SU-DHL-6 (cell line): ENCODE data around the gene XRN2.

Experiments
- H2AFZ ChIP-seq: fragments of 200-600 bp; sonication (generic); 2 replicates; pipeline ENCODE4 v1.6.1; 2014; ENCODE audit warnings: low read depth, mild to moderate bottlenecking, moderate library complexity, mixed read lengths, antibody characterized with exemption, low read length; ENCODE audit not compliant: severe bottlenecking
- H3F3A ChIP-seq: fragments of 200-600 bp; shearing (Covaris generic); 2 replicates; pipeline ENCODE4 v1.6.0; 2016; ENCODE audit warnings: antibody characterized with exemption, mild to moderate bottlenecking; ENCODE audit not compliant: insufficient read depth
- H3K27ac ChIP-seq: fragments of 200-600 bp; sonication (generic); 2 replicates; pipeline ENCODE4 v1.5.1; 2016; ENCODE audit warnings: low read depth, mild to moderate bottlenecking, low read length, moderate library complexity, mixed read lengths
- H3K27me3 ChIP-seq: fragments of 200-600 bp; sonication (generic), shearing (Covaris generic); 2 replicates; pipeline ENCODE4 v1.6.0; 2014; ENCODE audit warnings: mild to moderate bottlenecking, low read length
- H3K36me3 ChIP-seq: fragments of 200-600 bp; sonication (generic); 2 replicates; pipeline ENCODE4 v1.6.1; 2014; ENCODE audit warnings: mild to moderate bottlenecking, low read length, mixed read lengths
- H3K4me2 ChIP-seq: fragments of 300-600, 200-600 bp; shearing (Covaris generic), sonication (generic); 2 replicates; pipeline ENCODE4 v1.6.0; 2014; ENCODE audit warnings: low read length, low read depth, mild to moderate bottlenecking; ENCODE audit not compliant: poor library complexity, severe bottlenecking
- H3K4me3 ChIP-seq: fragments of 200-600 bp; sonication (generic); 2 replicates; pipeline ENCODE4 v1.5.1; 2014; ENCODE audit warnings: antibody characterized with exemption, low read length, mild to moderate bottlenecking, mixed read lengths; ENCODE audit not compliant: insufficient read depth, poor library complexity, severe bottlenecking
- H3K79me2 ChIP-seq: fragments of 200-600 bp; sonication (generic); 2 replicates; pipeline ENCODE4 v1.6.1; 2014; ENCODE audit warnings: mild to moderate bottlenecking, low read length, moderate library complexity; ENCODE audit not compliant: insufficient read depth
- H3K9ac ChIP-seq: fragments of 200-600 bp; sonication (generic); 2 replicates; pipeline ENCODE4 v1.7.0; 2014; ENCODE audit warnings: mild to moderate bottlenecking, low read length
- H3K9me2 ChIP-seq: fragments of 200-600 bp; sonication (generic); replicated peaks from 2 replicates; pipeline ENCODE4 v1.6.1; 2014; ENCODE audit warnings: low read length; ENCODE audit not compliant: insufficient read depth
- H3K9me3 ChIP-seq: fragments of 200-600 bp; sonication (generic); 2 replicates; pipeline ENCODE4 v1.6.1; 2014; ENCODE audit warnings: low read length, mixed read lengths; ENCODE audit not compliant: insufficient read depth
- H4K20me1 ChIP-seq: fragments of 200-600 bp; sonication (generic); 2 replicates; pipeline ENCODE4 v1.6.1; 2014; ENCODE audit warnings: low read depth, mild to moderate bottlenecking, antibody characterized with exemption, low read length, moderate library complexity, mixed read lengths
- CTCF ChIP-seq: fragments of 200-600 bp; sonication (generic); IDR thresholded peaks from one replicate; pipeline ENCODE4 v1.5.1; 2017; ENCODE audit warnings: antibody characterized with exemption, mild to moderate bottlenecking, low read length, moderate library complexity; ENCODE audit not compliant: insufficient read depth, poor library complexity, severe bottlenecking
- EZH2phosphoT487 ChIP-seq: fragments of 200-600 bp; sonication (generic), shearing (Covaris generic); conservative IDR thresholded peaks from 2 replicates; pipeline ENCODE4 v1.6.1; 2018; ENCODE audit warnings: mild to moderate bottlenecking, antibody characterized with exemption, low read length, moderate library complexity, mixed read lengths

Gene XRN2

GRCh38 chr20:21303061-21303871 is at the start of gene XRN2:
Gene XRN2 (plus strand): TSS chr20:21303331. CDS start chr20:21303399, 68 bp downstream.
- peak within 1 kb of the TSS; percentile 72 for H3K27ac ChIP-seq
- H2AFZ ChIP-seq, result peak within 1 kb of the TSS; percentile 80

GRCh38 chr20:21257192-21257591 is 45.9 kb upstream of the XRN2 start:
- no peaks in the 10 kb centered on the region for H3F3A ChIP-seq
- no peaks in the 10 kb centered on the region for H3K9me2 ChIP-seq
- no peak overlapping the region for H3K9ac ChIP-seq
- H3K27me3 ChIP-seq, result no peaks in the 10 kb centered on the region
- TF ChIP-seq EZH2phosphoT487 (no peak), CTCF (no peak)
- H3K36me3 ChIP-seq, result no peaks in the 10 kb centered on the region
- no peak overlapping the region for H3K4me2 ChIP-seq
- no peaks in the 10 kb centered on the region for H3K79me2 ChIP-seq
- H3K27ac ChIP-seq, result no peak overlapping the region
- H3K9me3 ChIP-seq, result 0 out of 2 replicates have a peak, but pooled peaks cover 4% of the 10 kb centered on the region
- H2AFZ ChIP-seq, result no peak overlapping the region
- no peak overlapping the region for H3K4me3 ChIP-seq
- no peaks in the 10 kb centered on the region for H4K20me1 ChIP-seq

More at GRCh38 chr20:21303061-21303871, at the start of gene XRN2:
- peaks cover 6% of the 10 kb centered on the region for H3K36me3 ChIP-seq
- no peaks in the 10 kb centered on the region for H3F3A ChIP-seq
- H3K9me3 ChIP-seq, result 0 out of 2 replicates have a peak, but pooled peaks cover 2% of the 10 kb centered on the region
- peak within 1 kb of the TSS; percentile 98 for H3K4me2 ChIP-seq
- no peaks in the 10 kb centered on the region for H3K27me3 ChIP-seq
- H3K9me2 ChIP-seq, result no peaks in the 10 kb centered on the region
- no peak for TF ChIP-seq EZH2phosphoT487
- TF ChIP-seq CTCF, result no peak
- peak within 1 kb of the TSS; percentile 80 for H3K4me3 ChIP-seq
- peak within 1 kb of the TSS; percentile 84 for H3K9ac ChIP-seq
- H3K79me2 ChIP-seq, result peaks cover 26% of the 10 kb centered on the region
- H4K20me1 ChIP-seq, result peaks cover 13% of the 10 kb centered on the region

GRCh38 chr20:21258411-21258810 is 44.7 kb upstream of the XRN2 start:
- Histone ChIP-seq H3K4me3 (no peak overlapping the region), H3K9ac (no peak overlapping the region)

More at GRCh38 chr20:21258411-21258810, 44.7 kb upstream of the XRN2 start:
- Histone ChIP-seq H3K36me3 (no peaks in the 10 kb centered on the region), H3K27ac (no peak overlapping the region), H3F3A (no peaks in the 10 kb centered on the region), H3K79me2 (no peaks in the 10 kb centered on the region), H2AFZ (no peak overlapping the region), H4K20me1 (no peaks in the 10 kb centered on the region), H3K4me2 (no peak overlapping the region), H3K27me3 (no peaks in the 10 kb centered on the region), H3K9me3 (0 out of 2 replicates have a peak, but pooled peaks cover 4% of the 10 kb centered on the region), H3K9me2 (no peaks in the 10 kb centered on the region)
- no peak for TF ChIP-seq EZH2phosphoT487
- no peak for TF ChIP-seq CTCF
